IMR-90 (cell line): ENCODE results near the gene NPBWR2.

Experiments
- FOS ChIP-seq: fragments of 150-350 bp; IDR thresholded peaks from 2 replicates; pipeline ENCODE4 v1.6.1; 2016; ENCODE audit warnings: low read depth, low read length
- NFE2L2 ChIP-seq: fragments of 150-350 bp; IDR thresholded peaks from 2 replicates; pipeline ENCODE4 v1.6.1; 2016; ENCODE audit warnings: low read depth, mild to moderate bottlenecking, low read length
- TF ChIP-seq, protein P1 (sequence below): conservative IDR thresholded peaks from 2 replicates; pipeline ENCODE4 v1.5.1; 2012; ENCODE audit warnings: mild to moderate bottlenecking, low read depth, low read length, improper control_type of control experiment

- TF ChIP-seq FOS (no peak), NFE2L2 (no peak)
- TF ChIP-seq, protein P1, sequence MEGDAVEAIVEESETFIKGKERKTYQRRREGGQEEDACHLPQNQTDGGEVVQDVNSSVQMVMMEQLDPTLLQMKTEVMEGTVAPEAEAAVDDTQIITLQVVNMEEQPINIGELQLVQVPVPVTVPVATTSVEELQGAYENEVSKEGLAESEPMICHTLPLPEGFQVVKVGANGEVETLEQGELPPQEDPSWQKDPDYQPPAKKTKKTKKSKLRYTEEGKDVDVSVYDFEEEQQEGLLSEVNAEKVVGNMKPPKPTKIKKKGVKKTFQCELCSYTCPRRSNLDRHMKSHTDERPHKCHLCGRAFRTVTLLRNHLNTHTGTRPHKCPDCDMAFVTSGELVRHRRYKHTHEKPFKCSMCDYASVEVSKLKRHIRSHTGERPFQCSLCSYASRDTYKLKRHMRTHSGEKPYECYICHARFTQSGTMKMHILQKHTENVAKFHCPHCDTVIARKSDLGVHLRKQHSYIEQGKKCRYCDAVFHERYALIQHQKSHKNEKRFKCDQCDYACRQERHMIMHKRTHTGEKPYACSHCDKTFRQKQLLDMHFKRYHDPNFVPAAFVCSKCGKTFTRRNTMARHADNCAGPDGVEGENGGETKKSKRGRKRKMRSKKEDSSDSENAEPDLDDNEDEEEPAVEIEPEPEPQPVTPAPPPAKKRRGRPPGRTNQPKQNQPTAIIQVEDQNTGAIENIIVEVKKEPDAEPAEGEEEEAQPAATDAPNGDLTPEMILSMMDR: no peak
Measured at GRCh38 chr20:64080813-64081623, 26.3 kb downstream of the NPBWR2 start.
